ENCODE results near the gene PPP1R1C.

Gene PPP1R1C, protein sequence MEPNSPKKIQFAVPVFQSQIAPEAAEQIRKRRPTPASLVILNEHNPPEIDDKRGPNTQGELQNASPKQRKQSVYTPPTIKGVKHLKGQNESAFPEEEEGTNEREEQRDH

DNA sequence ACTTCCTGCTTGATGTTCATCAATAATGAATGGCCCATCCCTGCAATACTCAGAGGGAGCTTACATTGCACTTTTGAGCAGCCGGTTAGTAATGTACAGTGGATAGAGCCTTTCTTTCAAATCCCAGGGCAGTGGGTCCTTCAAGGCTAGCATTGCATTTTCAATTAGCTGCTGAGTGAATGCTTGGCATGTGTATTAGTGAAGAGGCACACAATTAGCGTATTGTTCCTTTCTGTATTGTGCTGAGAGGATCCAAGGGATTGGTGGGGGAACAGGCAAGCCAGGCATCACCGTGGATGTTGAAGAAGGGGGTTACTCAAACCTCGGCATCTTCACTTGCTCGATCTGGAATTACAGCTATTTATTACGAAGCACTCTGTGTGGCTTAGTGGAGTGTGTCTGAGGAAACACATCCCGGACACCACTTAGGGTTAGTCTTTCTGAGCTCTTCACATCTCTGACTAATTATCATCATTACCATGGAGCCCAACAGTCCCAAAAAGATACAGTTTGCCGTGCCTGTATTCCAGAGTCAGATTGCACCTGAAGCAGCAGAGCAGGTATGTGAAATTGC lies at the start of gene PPP1R1C:
Gene PPP1R1C, plus strand, starts transcription at position 222 of the 574 bp plus-strand sequence. Its CDS starts 258 bp downstream, at position 480.
- in situ Hi-C loops (cut with MboI; ENCODE audit: low sequenced_read_pairs), result no loop called here
- no peak for DNase-seq (ENCODE audit: low spot score in 2 of 2)

DNA sequence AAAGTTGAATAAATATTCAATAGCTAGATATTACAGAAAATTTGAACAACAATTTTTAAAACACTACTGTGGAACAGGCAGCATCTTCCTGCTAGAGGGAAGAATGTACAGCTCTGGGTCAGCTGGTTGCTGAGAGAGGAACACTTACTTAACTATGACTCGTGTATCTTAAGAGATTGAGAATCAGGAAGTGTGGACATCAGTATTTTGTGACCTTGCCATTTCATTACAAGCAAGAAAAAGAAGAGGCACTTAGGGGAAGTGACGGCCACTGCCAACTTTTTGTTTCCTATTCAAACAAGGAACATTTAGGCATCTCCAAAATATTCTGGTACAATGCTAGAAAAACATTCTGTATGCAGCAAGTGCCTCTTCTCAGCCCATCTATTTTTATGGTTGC lies 48.2 kb upstream of the PPP1R1C start:
- no peaks in the 10 kb centered on the region for H3K27me3 ChIP-seq (ENCODE audit: low read depth)
- DNase-seq (ENCODE audit: low spot score in 2 of 2), result no peak
- no peaks in the 10 kb centered on the region for H3K36me3 ChIP-seq (replicated peaks)
- H3K4me1 ChIP-seq, result no peaks in the 10 kb centered on the region
- no peak overlapping the region for H3K4me3 ChIP-seq
- in situ Hi-C loops (cut with MboI; ENCODE audit: low sequenced_read_pairs), result no loop called here
- no peaks in the 10 kb centered on the region for H3K9me3 ChIP-seq

More for the DNA sequence above, at the start of gene PPP1R1C:
- Histone ChIP-seq H3K9me3 (no peaks in the 10 kb centered on the region), H3K4me3 (no peak within 1 kb of the TSS), H3K27me3 (ENCODE audit: low read depth) (no peaks in the 10 kb centered on the region), H3K36me3 (replicated peaks) (no peaks in the 10 kb centered on the region), H3K4me1 (peaks cover 6% of the 10 kb centered on the region)

DNA sequence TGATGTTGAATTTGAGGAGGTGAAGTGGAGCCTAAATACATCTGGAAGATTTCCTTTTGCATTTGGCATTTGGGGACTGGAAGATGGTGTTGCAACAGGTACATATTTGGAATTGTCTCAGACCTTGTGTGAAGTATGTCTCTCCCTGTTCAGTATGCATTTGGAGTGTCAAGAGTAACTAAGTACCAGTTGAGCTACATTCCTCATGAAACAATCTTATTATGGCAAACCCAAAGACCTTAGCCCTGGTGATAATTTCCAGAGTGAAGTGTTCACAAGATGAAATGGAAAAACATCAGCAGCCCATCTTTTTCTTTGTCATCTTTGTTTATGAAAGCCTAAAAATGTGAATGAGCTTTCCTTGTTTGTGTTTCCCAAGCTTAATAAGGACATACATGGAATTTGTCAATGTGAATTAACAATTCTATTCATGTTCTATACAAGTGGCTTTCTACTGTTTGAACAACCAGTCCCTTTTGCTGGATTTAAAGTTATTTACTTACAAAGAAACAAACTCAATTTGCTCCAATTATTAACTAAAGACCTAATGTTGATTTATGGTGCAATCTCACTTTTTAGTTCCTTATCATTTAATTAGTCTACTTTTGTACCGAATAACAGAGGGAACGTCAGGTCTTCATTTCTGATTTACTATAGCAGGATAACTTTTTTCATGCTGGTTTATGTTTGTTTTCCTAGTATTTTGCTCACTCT lies 42.1 kb upstream of the PPP1R1C start:
- in situ Hi-C loops (cut with MboI; ENCODE audit: low sequenced_read_pairs), result no loop called here
- no peaks in the 10 kb centered on the region for H3K36me3 ChIP-seq (replicated peaks)
- H3K4me1 ChIP-seq, result no peaks in the 10 kb centered on the region

DNA sequence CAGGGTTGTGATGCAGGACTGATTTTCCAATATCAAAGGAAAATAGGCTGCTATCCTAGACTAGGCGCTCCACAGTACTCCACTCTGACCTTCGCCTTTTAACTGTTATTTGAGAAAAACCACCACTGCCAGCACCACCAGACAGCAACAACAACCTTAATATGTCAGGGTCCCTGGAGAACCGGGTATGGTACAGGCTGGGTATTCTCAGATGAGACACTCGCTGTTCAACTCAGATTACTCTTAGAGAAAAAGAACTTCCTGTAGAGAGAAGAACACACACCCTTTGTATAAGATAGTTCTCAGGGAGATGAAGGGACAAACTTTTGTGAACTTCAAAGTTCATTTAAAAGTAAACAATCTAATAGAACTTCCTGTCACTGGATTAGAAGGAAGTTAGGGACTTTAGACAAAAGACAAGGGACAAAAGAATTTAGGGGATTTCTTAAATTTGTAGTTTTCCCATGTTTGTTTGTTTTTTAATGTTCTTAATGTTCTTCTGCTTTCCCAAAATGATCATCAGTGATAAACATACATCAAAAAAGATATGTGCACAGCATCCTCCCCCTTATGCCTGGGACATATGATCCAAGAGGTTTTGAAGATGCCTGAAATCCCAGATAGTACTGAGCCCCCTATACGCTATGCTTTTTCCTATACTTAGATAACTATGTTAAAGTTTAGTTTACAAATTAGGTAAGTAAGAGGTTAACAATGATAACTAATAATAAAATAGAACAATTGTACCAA lies 41.3 kb upstream of the PPP1R1C start:
- in situ Hi-C loops (cut with MboI; ENCODE audit: low sequenced_read_pairs), result no loop called here
- no peaks in the 10 kb centered on the region for H3K36me3 ChIP-seq (replicated peaks)
- no peaks in the 10 kb centered on the region for H3K9me3 ChIP-seq
- no peak for DNase-seq (ENCODE audit: low spot score in 2 of 2)
- no peaks in the 10 kb centered on the region for H3K4me1 ChIP-seq
- H3K4me3 ChIP-seq, result no peak overlapping the region
- no peaks in the 10 kb centered on the region; the same call in 1 of the 2 replicates for H3K27me3 ChIP-seq (ENCODE audit: low read depth)

More for the DNA sequence above, 42.1 kb upstream of the PPP1R1C start:
- no peaks in the 10 kb centered on the region for H3K9me3 ChIP-seq
- no peaks in the 10 kb centered on the region; the same call in 1 of the 2 replicates for H3K27me3 ChIP-seq (ENCODE audit: low read depth)
- DNase-seq (ENCODE audit: low spot score in 2 of 2), result no peak
- no peak overlapping the region for H3K4me3 ChIP-seq

DNA sequence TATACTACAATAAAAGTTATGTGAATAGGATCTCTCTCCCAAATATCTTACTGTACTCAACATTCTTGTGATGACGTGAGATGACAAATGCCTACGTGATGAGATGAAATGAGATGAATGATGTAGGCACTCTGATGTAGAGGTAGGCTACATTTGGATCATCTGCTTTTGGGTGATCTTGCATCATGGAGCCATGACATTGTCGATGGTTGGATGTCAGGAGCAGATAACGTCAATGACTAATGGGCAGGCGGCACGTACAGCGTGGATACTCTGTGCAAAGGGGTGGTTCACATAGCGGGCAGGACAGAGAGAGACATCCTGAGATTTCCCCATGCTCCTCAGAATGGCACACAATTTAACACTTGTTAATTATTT lies 40.8 kb upstream of the PPP1R1C start:
- in situ Hi-C loops (cut with MboI; ENCODE audit: low sequenced_read_pairs), result no loop called here
- no peaks in the 10 kb centered on the region for H3K36me3 ChIP-seq (replicated peaks)

DNA sequence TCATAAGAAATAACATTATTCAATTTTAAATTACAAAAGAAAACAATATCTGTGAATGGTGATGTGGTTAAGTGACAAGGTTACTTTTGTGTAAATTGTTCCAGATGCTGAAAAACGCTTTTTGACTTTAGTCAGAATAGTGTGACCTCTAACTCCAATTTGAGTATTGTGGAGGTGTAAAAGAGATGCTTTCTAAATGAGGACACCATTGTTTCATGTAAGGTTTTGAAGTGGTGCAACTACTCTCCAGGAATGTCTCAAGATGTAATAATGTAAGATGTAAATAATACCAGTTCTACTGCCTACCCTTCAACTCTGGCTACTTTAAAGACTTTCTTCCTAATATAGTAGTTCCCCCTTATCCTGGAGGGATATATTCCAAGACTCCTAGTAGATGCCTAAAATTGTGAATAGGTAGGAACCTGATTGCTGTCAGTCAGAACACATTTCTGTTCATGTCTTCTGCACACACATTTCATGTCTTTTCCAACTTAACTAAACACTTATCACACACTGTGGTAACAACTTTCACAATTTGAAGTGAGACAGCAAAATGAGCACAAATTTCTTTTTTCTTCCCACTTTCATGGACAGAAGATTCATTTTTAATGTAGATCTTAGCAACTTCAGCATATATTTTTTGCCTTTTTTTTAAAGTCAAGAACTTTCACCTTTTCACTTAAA lies 39.1 kb upstream of the PPP1R1C start:
- no peak overlapping the region for H3K4me3 ChIP-seq
- in situ Hi-C loops (cut with MboI; ENCODE audit: low sequenced_read_pairs), result no loop called here
- no peaks in the 10 kb centered on the region for H3K36me3 ChIP-seq (replicated peaks)
- DNase-seq (ENCODE audit: low spot score in 2 of 2), result no peak
- H3K4me1 ChIP-seq, result no peaks in the 10 kb centered on the region
- no peaks in the 10 kb centered on the region; the same call in 1 of the 2 replicates for H3K27me3 ChIP-seq (ENCODE audit: low read depth)
- no peaks in the 10 kb centered on the region for H3K9me3 ChIP-seq

More for the DNA sequence above, 40.8 kb upstream of the PPP1R1C start:
- DNase-seq (ENCODE audit: low spot score in 2 of 2), result no peak
- H3K27me3 ChIP-seq (ENCODE audit: low read depth), result no peaks in the 10 kb centered on the region; the same call in 1 of the 2 replicates
- no peak overlapping the region for H3K4me3 ChIP-seq
- no peaks in the 10 kb centered on the region for H3K4me1 ChIP-seq
- H3K9me3 ChIP-seq, result no peaks in the 10 kb centered on the region

DNA sequence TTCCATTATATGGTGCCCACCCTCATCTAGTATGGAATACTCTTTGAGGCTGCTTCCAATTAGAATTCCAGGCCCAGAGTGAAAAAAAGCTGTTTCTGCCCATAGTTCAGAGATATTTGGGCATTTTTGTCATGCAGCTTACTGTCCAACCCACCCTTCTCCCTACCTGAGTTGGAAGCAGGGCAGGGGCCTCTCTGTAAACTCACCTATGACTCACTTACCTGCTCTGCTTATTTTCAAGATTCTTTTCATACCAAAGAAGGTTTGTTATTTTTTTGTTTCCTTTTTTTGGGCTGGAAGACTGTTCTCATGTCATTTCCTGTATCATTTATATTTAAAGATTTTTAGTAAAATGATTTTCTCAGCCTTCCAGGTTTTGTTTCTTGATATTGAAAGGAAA lies 38.4 kb upstream of the PPP1R1C start:
- Histone ChIP-seq H3K4me3 (no peak overlapping the region), H3K27me3 (ENCODE audit: low read depth) (no peaks in the 10 kb centered on the region; the same call in 1 of the 2 replicates), H3K36me3 (replicated peaks) (no peaks in the 10 kb centered on the region), H3K9me3 (no peaks in the 10 kb centered on the region), H3K4me1 (no peaks in the 10 kb centered on the region)
- in situ Hi-C loops (cut with MboI; ENCODE audit: low sequenced_read_pairs), result no loop called here
- no peak for DNase-seq (ENCODE audit: low spot score in 2 of 2)

DNA sequence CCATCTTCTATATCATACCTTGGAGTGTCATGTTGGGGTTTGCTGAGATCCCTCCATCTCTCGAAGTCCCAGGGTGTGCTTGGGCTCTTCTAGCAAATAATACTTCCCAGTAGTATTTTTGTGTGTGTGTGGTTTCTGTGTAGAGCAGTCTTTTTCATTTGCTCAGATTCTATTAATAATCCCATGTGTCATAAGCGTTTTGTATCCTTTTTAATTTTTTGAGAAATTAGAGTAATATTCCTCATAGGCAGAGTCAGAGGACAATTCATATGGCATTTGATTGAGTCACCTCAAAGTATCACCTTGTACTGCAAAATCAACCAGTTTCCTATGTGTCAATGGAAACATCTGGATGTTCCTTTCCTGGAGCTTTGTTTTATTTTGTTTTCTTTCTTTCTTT lies 37.4 kb upstream of the PPP1R1C start:
- no peak overlapping the region for H3K4me3 ChIP-seq
- no peaks in the 10 kb centered on the region for H3K4me1 ChIP-seq
- no peaks in the 10 kb centered on the region; the same call in 1 of the 2 replicates for H3K27me3 ChIP-seq (ENCODE audit: low read depth)
- no peaks in the 10 kb centered on the region for H3K9me3 ChIP-seq
- H3K36me3 ChIP-seq (replicated peaks), result no peaks in the 10 kb centered on the region
- in situ Hi-C loops (cut with MboI; ENCODE audit: low sequenced_read_pairs), result no loop called here
- DNase-seq (ENCODE audit: low spot score in 2 of 2), result no peak

DNA sequence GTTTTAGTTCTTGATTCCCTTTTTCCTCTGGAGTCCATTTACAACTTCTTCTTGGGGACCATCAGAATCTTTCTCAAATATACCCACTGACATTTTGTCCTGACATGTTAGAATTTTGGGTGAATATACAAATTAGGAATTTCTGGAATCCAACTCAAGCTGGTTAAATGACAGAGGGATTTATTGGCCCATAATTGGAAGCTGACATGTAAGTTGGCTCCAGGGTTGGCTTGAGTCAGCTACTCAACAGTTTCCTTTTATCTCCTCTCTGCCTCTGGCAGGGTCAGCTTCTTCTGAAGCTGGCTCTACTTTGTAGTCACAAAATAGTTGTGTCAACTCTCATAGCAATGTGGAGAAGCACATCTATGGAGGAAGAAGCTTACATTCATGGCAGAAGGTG lies 36.6 kb upstream of the PPP1R1C start:
- Histone ChIP-seq H3K4me1 (peaks cover 3% of the 10 kb centered on the region; the same call in 1 of the 2 replicates), H3K27me3 (ENCODE audit: low read depth) (no peaks in the 10 kb centered on the region; the same call in 1 of the 2 replicates), H3K4me3 (no peak overlapping the region), H3K9me3 (no peaks in the 10 kb centered on the region), H3K36me3 (replicated peaks) (no peaks in the 10 kb centered on the region)
- DNase-seq (ENCODE audit: low spot score in 2 of 2), result no peak
- in situ Hi-C loops (cut with MboI; ENCODE audit: low sequenced_read_pairs), result no loop called here

DNA sequence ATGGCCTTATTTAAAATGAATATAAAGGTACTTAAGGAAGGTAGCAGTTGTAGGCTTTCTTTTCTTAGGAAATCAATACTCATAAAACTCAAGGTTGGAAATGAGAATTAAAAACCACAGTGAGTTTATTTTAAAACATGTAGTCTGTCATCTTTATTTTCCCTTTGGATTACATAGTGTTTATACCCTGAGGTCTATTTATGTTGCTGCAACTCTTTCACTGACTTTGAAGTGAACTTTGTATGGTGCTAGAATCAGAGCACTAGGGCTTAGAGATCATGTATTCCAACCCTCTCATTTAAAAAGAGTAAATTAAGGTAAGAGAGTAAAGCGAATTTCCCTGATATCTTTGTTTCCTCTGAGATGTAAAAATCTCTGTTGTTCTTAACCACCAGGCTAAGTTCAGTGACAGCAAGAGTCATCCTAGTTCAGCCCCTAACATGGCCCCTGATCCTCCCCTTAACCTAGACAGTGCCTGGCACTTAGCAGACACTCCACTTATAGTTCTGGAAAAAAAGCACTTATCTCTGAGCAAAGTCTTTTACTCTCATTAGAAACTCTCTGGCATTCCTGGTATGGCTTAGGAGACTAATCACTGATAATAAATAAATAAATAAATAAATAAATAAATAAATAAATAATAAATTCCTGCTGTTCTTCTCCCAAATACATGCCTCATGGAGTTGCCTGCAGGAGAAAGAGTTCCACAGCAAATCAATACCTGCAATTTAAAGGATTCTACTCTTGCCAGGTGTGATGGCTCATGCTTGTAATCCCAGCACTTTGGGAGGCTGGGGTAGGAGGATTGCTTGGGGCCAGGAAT lies 33.0 kb upstream of the PPP1R1C start:
- Histone ChIP-seq H3K27me3 (ENCODE audit: low read depth) (no peaks in the 10 kb centered on the region), H3K36me3 (replicated peaks) (no peaks in the 10 kb centered on the region), H3K4me3 (no peak overlapping the region), H3K9me3 (no peaks in the 10 kb centered on the region), H3K4me1 (peaks cover 3% of the 10 kb centered on the region; the same call in 1 of the 2 replicates)
- in situ Hi-C loops (cut with MboI; ENCODE audit: low sequenced_read_pairs), result no loop called here
- no peak for DNase-seq (ENCODE audit: low spot score in 2 of 2)

DNA sequence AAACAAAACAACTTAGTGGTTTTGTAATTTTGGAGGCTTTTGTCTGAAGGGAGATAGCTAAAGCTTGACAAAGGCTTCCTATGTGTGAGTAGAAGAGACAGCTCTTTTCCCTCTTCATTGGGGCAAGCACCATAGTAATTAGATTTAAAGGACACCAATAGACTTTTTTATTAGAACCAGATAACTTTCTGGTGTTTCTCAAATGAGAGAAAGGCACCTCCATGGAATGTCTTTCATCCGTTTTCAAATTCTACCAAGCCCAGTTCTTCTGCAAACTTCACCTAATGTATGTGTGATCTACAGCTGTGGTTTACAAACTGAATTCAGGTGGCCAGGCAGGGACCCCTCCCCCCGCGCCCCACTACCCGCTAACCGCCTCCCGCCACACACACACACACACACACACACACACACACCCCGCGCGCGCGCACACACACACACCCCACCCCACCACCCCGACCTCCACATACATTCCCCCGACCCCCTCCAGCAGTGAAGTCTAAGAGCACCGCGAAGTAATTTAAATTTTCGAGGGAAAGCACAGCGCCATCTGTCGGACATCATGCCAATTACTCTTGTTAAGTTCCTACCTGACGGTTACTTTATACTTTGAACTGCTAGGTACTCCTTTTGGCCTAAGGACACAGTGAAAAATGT lies 31.6 kb upstream of the PPP1R1C start:
- H3K4me3 ChIP-seq, result peak overlapping the region; percentile 23
- peak; percentile 63 to 83 for DNase-seq (ENCODE audit: low spot score in 2 of 2)
- H3K4me1 ChIP-seq, result peaks cover 3% of the 10 kb centered on the region; the same call in 1 of the 2 replicates
- H3K36me3 ChIP-seq (replicated peaks), result no peaks in the 10 kb centered on the region
- H3K9me3 ChIP-seq, result no peaks in the 10 kb centered on the region
- no peaks in the 10 kb centered on the region for H3K27me3 ChIP-seq (ENCODE audit: low read depth)
- in situ Hi-C loops (cut with MboI; ENCODE audit: low sequenced_read_pairs), result no loop called here

DNA sequence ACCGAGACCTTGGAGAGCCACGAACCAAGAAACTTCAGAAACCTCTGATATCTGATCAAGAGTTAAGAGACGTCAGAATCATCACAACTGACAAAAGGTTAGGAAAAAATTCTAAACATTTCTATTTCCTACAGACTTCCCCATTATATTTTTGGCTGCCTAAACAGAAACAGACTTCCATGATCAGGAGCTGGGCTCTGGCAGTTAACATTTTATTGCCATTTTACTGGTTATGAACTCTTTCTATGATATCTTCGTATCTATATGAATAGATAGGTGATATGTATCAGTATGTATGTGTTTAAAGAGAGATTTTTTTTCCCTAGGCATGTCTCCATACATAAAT lies 31.1 kb upstream of the PPP1R1C start:
- in situ Hi-C loops (cut with MboI; ENCODE audit: low sequenced_read_pairs), result no loop called here
- no peaks in the 10 kb centered on the region for H3K27me3 ChIP-seq (ENCODE audit: low read depth)
- no peaks in the 10 kb centered on the region for H3K9me3 ChIP-seq
- no peaks in the 10 kb centered on the region for H3K36me3 ChIP-seq (replicated peaks)
- DNase-seq (ENCODE audit: low spot score in 2 of 2), result no peak
- peaks cover 3% of the 10 kb centered on the region; the same call in 1 of the 2 replicates for H3K4me1 ChIP-seq
- no peak overlapping the region; the same call in 1 of the 2 replicates for H3K4me3 ChIP-seq

All from HAP-1 (cell line).